Trophoblast cell (in vitro differentiated cells and primary cell): ENCODE data around the gene PTGS1.

Source experiments
- DNase-seq, 2 donors: peaks; one replicate each; pipeline ENCODE4 v3.0.0-alpha.2; 2016
- H2AFZ ChIP-seq: 2 replicates; pipeline ENCODE4 v1.6.1; 2013; ENCODE audit warnings: low read length, moderate library complexity, mild to moderate bottlenecking; ENCODE audit not compliant: insufficient read depth, poor library complexity
- H2AK5ac ChIP-seq: 2 replicates; pipeline ENCODE4 v1.6.1; 2013; ENCODE audit warnings: mild to moderate bottlenecking, low read length
- H2BK120ac ChIP-seq: 2 replicates; pipeline ENCODE4 v1.6.1; 2013; ENCODE audit warnings: low read length, mild to moderate bottlenecking, moderate library complexity; ENCODE audit not compliant: insufficient read depth, poor library complexity
- H2BK12ac ChIP-seq: 2 replicates; pipeline ENCODE4 v1.6.1; 2013; ENCODE audit warnings: mild to moderate bottlenecking, low read length, moderate library complexity
- H2BK5ac ChIP-seq: 2 replicates; pipeline ENCODE4 v1.6.1; 2013; ENCODE audit warnings: low read length, low read depth, moderate library complexity, mild to moderate bottlenecking; ENCODE audit not compliant: poor library complexity
- H3K14ac ChIP-seq: 2 replicates; pipeline ENCODE4 v1.6.1; 2013; ENCODE audit warnings: mild to moderate bottlenecking, low read length
- H3K18ac ChIP-seq: 2 replicates; pipeline ENCODE4 v1.6.1; 2013; ENCODE audit warnings: mild to moderate bottlenecking, low read length
- H3K23ac ChIP-seq: 2 replicates; pipeline ENCODE4 v1.6.1; 2013; ENCODE audit warnings: low read length
- H3K27ac ChIP-seq: 2 replicates; pipeline ENCODE4 v1.5.1; 2013; ENCODE audit warnings: low read depth, mild to moderate bottlenecking, inconsistent platforms, low read length, moderate library complexity
- H3K27me3 ChIP-seq: 2 replicates; pipeline ENCODE4 v1.6.1; 2013; ENCODE audit warnings: inconsistent platforms, mild to moderate bottlenecking, low read length, moderate library complexity; ENCODE audit not compliant: insufficient read depth
- H3K36me3 ChIP-seq, 2 experiments: 1 replicate in 1 of 2; 2 replicates in 1 of 2; pipeline ENCODE4 v1.6.1; 2013; ENCODE audit warnings: low read length in 2 of 2, mild to moderate bottlenecking in 2 of 2, moderate library complexity in 1 of 2; ENCODE audit not compliant: insufficient read depth in 2 of 2, control insufficient read depth in 1 of 2
- H3K4ac ChIP-seq: 2 replicates; pipeline ENCODE4 v1.6.1; 2013; ENCODE audit warnings: low read depth, mild to moderate bottlenecking, low read length, moderate library complexity
- H3K4me1 ChIP-seq, 2 experiments: 1 replicate in 1 of 2; 2 replicates in 1 of 2; pipeline ENCODE4 v1.6.1; 2013; ENCODE audit warnings: low read length in 2 of 2, mild to moderate bottlenecking in 2 of 2, moderate library complexity in 1 of 2; ENCODE audit not compliant: insufficient read depth in 2 of 2, control insufficient read depth in 1 of 2
- H3K4me2 ChIP-seq: 2 replicates; pipeline ENCODE4 v1.6.1; 2013; ENCODE audit warnings: inconsistent platforms, mild to moderate bottlenecking, low read length, moderate library complexity
- H3K4me3 ChIP-seq: 2 replicates; pipeline ENCODE4 v1.5.1; 2013; ENCODE audit warnings: mild to moderate bottlenecking, low read depth, low read length, inconsistent platforms
- H3K79me1 ChIP-seq: one replicate; pipeline ENCODE4 v1.6.1; 2013; ENCODE audit warnings: low read length
- H3K79me2 ChIP-seq: 2 replicates; pipeline ENCODE4 v1.6.1; 2013; ENCODE audit warnings: low read length, mild to moderate bottlenecking; ENCODE audit not compliant: control insufficient read depth, insufficient read depth, poor library complexity
- H3K9ac ChIP-seq: 2 replicates; pipeline ENCODE4 v1.6.1; 2013; ENCODE audit warnings: mild to moderate bottlenecking, low read length
- H3K9me3 ChIP-seq: 2 replicates; pipeline ENCODE4 v1.6.1; 2013; ENCODE audit warnings: low read depth, mild to moderate bottlenecking, control low read depth, inconsistent platforms, low read length; ENCODE audit not compliant: insufficient read depth
- H4K12ac ChIP-seq: 2 replicates; pipeline ENCODE4 v1.6.1; 2013; ENCODE audit warnings: low read depth, mild to moderate bottlenecking, low read length, moderate library complexity
- H4K8ac ChIP-seq: 2 replicates; pipeline ENCODE4 v1.6.1; 2013; ENCODE audit warnings: low read depth, mild to moderate bottlenecking, low read length, moderate library complexity
- H4K91ac ChIP-seq: one replicate; pipeline ENCODE4 v1.6.1; 2013; ENCODE audit warnings: low read depth, mild to moderate bottlenecking, low read length, moderate library complexity
- WGBS: extraction: QIAGEN DNeasy Blood & Tissue Kit; methylation state at CpG from one replicate; pipeline ENCODE4 v1.1.7; 2013; ENCODE audit warnings: missing lambda C conversion rate; ENCODE audit not compliant: insufficient read length, insufficient coverage; ENCODE audit errors: extremely low coverage; 5-methylcytosine and 5-hydroxymethylcytosine counted together

The PTGS1 gene

DNA sequence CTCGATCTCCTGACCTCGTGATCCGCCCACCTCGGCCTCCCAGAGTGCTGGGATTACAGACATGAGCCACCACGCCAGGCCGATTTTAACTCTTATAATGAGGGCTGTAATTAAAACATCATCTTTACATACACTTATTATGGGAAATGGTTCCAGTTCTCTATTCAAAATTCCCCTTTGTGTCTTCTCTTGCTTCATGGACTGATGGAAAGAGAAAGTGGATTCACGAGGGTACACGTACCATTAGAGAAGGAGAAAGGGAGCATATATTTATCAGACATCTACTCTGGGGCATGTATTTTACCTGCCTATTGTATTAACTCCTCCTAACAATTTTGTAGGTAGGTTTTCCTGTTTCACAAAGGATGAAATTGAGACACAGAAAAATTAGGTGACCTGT lies 31.1 kb downstream of the PTGS1 start:
- Histone ChIP-seq H3K4me3 (no peak overlapping the region), H2BK12ac (no peak overlapping the region), H4K91ac (no peak overlapping the region), H2AFZ (no peak overlapping the region), H2BK5ac (no peak overlapping the region), H3K18ac (no peak overlapping the region), H2BK120ac (no peak overlapping the region), H3K14ac (no peak overlapping the region), H2AK5ac (no peak overlapping the region), H3K4me2 (no peak overlapping the region), H4K12ac (no peak overlapping the region), H3K79me2 (no peaks in the 10 kb centered on the region), H3K27ac (no peak overlapping the region), H3K4me1 (no peaks in the 10 kb centered on the region), H3K79me1 (no peaks in the 10 kb centered on the region), H3K27me3 (no peaks in the 10 kb centered on the region), H3K9me3 (peaks cover 26% of the 10 kb centered on the region), H4K8ac (no peak overlapping the region), H3K4ac (no peak overlapping the region), H3K23ac (no peak overlapping the region), H3K36me3 (no peaks in the 10 kb centered on the region), H3K9ac (no peak overlapping the region)
- DNase-seq = no peak
- whole genome bisulfite sequencing = no CpG with 5 or more reads among the region's 8 CpGs

DNA sequence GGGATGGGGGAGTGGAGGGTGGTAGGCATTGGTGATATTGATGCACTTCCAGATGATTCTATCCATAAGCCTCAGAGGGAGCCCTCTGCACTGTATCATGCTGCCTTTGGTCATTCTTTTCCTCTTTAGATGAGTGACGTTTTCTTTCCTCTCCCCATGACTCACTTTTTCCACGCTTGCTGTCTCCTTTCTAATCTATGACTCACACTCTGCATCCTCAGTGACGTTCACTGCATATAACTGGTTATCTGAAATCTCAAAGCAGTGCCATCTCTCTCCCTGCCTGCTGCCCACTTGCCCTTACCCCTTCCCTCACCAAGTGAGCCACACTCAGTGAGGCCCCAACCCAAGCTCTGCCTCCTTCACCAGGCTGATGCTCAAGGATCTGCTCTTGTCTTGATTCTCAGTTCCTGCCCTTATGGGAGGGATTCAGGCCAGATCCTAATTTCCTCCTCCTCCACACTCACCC lies 31.6 kb downstream of the PTGS1 start:
- no peaks in the 10 kb centered on the region for H3K36me3 ChIP-seq
- no peak overlapping the region for H4K8ac ChIP-seq
- no peak overlapping the region for H3K4me2 ChIP-seq
- WGBS = no CpG with 5 or more reads among the region's 3 CpGs
- H2AK5ac ChIP-seq = no peak overlapping the region
- H4K12ac ChIP-seq = no peak overlapping the region
- no peak overlapping the region for H3K23ac ChIP-seq
- no peak overlapping the region for H3K4ac ChIP-seq
- no peak overlapping the region for H3K9ac ChIP-seq
- H2BK120ac ChIP-seq = no peak overlapping the region
- H3K4me1 ChIP-seq = no peaks in the 10 kb centered on the region
- no peaks in the 10 kb centered on the region for H3K27me3 ChIP-seq
- no peak overlapping the region for H4K91ac ChIP-seq
- peaks cover 26% of the 10 kb centered on the region for H3K9me3 ChIP-seq
- no peak overlapping the region for H2BK5ac ChIP-seq
- H3K4me3 ChIP-seq = no peak overlapping the region
- H2AFZ ChIP-seq = no peak overlapping the region
- no peaks in the 10 kb centered on the region for H3K79me1 ChIP-seq
- H3K14ac ChIP-seq = no peak overlapping the region
- H3K27ac ChIP-seq = no peak overlapping the region
- H2BK12ac ChIP-seq = no peak overlapping the region
- H3K79me2 ChIP-seq = no peaks in the 10 kb centered on the region
- peak; percentile 76 to 95 for DNase-seq
- H3K18ac ChIP-seq = no peak overlapping the region

DNA sequence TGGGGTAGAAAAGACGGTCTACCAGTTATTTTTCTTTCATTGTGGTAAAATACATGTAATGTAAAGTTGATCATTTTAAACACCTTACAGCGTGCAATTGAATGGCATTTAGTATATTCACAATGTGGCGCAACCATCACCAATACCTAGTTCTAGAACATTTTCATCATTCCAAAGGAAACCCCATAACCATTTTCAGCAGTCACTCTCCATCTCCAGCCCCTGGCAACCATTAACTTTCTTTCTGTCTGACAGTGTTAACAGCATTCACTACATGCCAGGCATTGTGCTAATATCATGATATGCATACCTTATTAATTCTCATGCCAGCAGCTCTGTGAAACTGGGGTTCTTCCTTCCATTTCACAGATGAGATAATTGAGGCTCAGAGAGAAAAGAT lies 32.0 kb downstream of the PTGS1 start:
- WGBS = no CpG with 5 or more reads among the region's 3 CpGs
- Histone ChIP-seq H4K8ac (no peak overlapping the region), H2AFZ (no peak overlapping the region)

DNA sequence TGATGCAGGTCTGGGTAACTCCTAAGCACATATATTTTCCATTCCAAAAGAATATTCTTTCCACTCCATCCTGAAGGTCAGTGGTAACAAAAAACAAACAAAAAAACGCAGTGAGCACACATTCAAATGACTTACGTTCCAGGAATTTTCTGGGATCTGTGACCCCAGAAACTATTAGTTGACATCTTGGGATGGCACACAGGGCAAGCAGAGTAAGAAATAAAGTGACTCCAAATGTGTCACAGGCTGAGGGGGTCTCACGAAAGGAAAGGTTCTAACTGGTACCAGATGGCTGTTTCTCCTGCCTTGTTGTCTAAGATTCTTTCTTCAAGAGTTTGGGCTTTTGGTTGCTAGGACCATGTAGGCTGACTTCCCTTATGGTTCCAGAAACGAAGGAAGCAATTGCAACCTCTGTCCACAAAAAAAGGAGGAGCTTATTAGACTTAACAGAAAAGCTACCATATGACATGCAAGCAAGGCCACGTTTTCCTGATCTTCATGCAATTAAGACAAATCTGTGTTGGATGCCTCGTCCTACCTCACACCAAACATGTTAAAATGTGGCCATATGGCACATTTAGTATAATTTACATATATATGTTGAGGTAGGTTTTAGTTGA lies 32.7 kb downstream of the PTGS1 start:
- Histone ChIP-seq H3K27ac (no peak overlapping the region), H2AFZ (no peak overlapping the region), H3K9me3 (peaks cover 22% of the 10 kb centered on the region), H4K8ac (no peak overlapping the region), H4K12ac (no peak overlapping the region), H3K79me1 (no peaks in the 10 kb centered on the region), H3K4ac (no peak overlapping the region), H3K9ac (no peak overlapping the region), H3K23ac (no peak overlapping the region), H2AK5ac (no peak overlapping the region), H3K4me1 (no peaks in the 10 kb centered on the region), H3K18ac (no peak overlapping the region), H4K91ac (no peak overlapping the region), H3K14ac (no peak overlapping the region), H3K4me2 (no peak overlapping the region), H2BK5ac (no peak overlapping the region), H3K4me3 (no peak overlapping the region), H2BK12ac (no peak overlapping the region), H3K79me2 (no peaks in the 10 kb centered on the region), H2BK120ac (no peak overlapping the region), H3K27me3 (no peaks in the 10 kb centered on the region), H3K36me3 (no peaks in the 10 kb centered on the region)
- DNase-seq = no peak
- WGBS = no CpG with 5 or more reads among the region's 6 CpGs

More for the DNA sequence above, 32.0 kb downstream of the PTGS1 start:
- H2BK5ac ChIP-seq = no peak overlapping the region
- H3K4me3 ChIP-seq = no peak overlapping the region
- no peak overlapping the region for H3K4me2 ChIP-seq
- H3K4ac ChIP-seq = no peak overlapping the region
- no peak overlapping the region for H2BK12ac ChIP-seq
- no peak overlapping the region for H3K14ac ChIP-seq
- no peak overlapping the region for H3K23ac ChIP-seq
- H4K91ac ChIP-seq = no peak overlapping the region
- no peaks in the 10 kb centered on the region for H3K36me3 ChIP-seq
- DNase-seq = peak in 1 of 2 donors; percentile 41
- H4K12ac ChIP-seq = no peak overlapping the region
- no peaks in the 10 kb centered on the region for H3K27me3 ChIP-seq
- no peaks in the 10 kb centered on the region for H3K79me2 ChIP-seq
- H3K9me3 ChIP-seq = peaks cover 24% of the 10 kb centered on the region
- H3K18ac ChIP-seq = no peak overlapping the region
- no peak overlapping the region for H2AK5ac ChIP-seq
- H3K79me1 ChIP-seq = no peaks in the 10 kb centered on the region
- no peak overlapping the region for H3K27ac ChIP-seq
- H3K9ac ChIP-seq = no peak overlapping the region
- no peaks in the 10 kb centered on the region for H3K4me1 ChIP-seq
- no peak overlapping the region for H2BK120ac ChIP-seq
